Nephron (organoid): ENCODE measurements around the gene PFDN4.

Experiments used
- H3K27ac Mint-ChIP-seq, 3 experiments: 2 replicates each; pipeline ENCODE4 v1.8.0; 2020; ENCODE audit warnings: mixed read lengths in 3 of 3, mild to moderate bottlenecking in 2 of 3, moderate library complexity in 1 of 3
- H3K27me3 Mint-ChIP-seq: 2 replicates; pipeline ENCODE4 v1.8.0; 2021; ENCODE audit warnings: low read depth, mild to moderate bottlenecking, moderate library complexity, mixed read lengths
- H3K36me3 Mint-ChIP-seq: 2 replicates; pipeline ENCODE4 v1.8.0; 2020; ENCODE audit warnings: low read depth, mixed read lengths
- H3K4me1 Mint-ChIP-seq: 2 replicates; pipeline ENCODE4 v1.8.0; 2020; ENCODE audit warnings: mixed read lengths
- H3K4me3 Mint-ChIP-seq, 3 experiments: 2 replicates each; pipeline ENCODE4 v1.8.0; 2020; ENCODE audit warnings: mild to moderate bottlenecking in 3 of 3, mixed read lengths in 3 of 3, moderate library complexity in 2 of 3
- H3K9me3 Mint-ChIP-seq: 2 replicates; pipeline ENCODE4 v1.8.0; 2020; ENCODE audit warnings: mixed read lengths
- CTCF ChIP-seq, 3 experiments: fragments of 200-600 bp; sonication (generic); IDR thresholded peaks; one replicate each; pipeline ENCODE4 v1.5.0; 2021; ENCODE audit warnings: antibody characterized with exemption in 3 of 3; ENCODE audit not compliant: unreplicated experiment in 3 of 3

The PFDN4 gene

GRCh38 chr20:54201268-54201846, 6.5 kb upstream of the PFDN4 start:
- Mint-ChIP-seq H3K4me1 (no peaks in the 10 kb centered on the region), H3K36me3 (no peaks in the 10 kb centered on the region), H3K4me3 (no peak overlapping the region), H3K27ac (no peak overlapping the region), H3K9me3 (no peaks in the 10 kb centered on the region), H3K27me3 (no peaks in the 10 kb centered on the region)
- TF ChIP-seq CTCF (IDR thresholded peaks at IDR 0.05; ENCODE audit: unreplicated experiment in 3 of 3): no peak

GRCh38 chr20:54203281-54203680, 4.6 kb upstream of the PFDN4 start:
- Mint-ChIP-seq H3K4me3 (no peak overlapping the region), H3K27ac (no peak overlapping the region), H3K36me3 (no peaks in the 10 kb centered on the region), H3K9me3 (no peaks in the 10 kb centered on the region), H3K4me1 (no peaks in the 10 kb centered on the region), H3K27me3 (no peaks in the 10 kb centered on the region)
- TF ChIP-seq CTCF (IDR thresholded peaks at IDR 0.05; ENCODE audit: unreplicated experiment in 3 of 3): no peak

- Mint-ChIP-seq H3K27me3 (no peaks in the 10 kb centered on the region), H3K27ac (no peak overlapping the region), H3K4me3 (no peak overlapping the region), H3K9me3 (no peaks in the 10 kb centered on the region), H3K4me1 (peaks cover 6% of the 10 kb centered on the region), H3K36me3 (no peaks in the 10 kb centered on the region)
- no peak for TF ChIP-seq CTCF (IDR thresholded peaks at IDR 0.05; ENCODE audit: unreplicated experiment in 3 of 3)
Observed at GRCh38 chr20:54204063-54204462, 3.8 kb upstream of the PFDN4 start.

GRCh38 chr20:54204481-54204880, 3.4 kb upstream of the PFDN4 start:
- Mint-ChIP-seq H3K4me1 (peaks cover 10% of the 10 kb centered on the region), H3K36me3 (no peaks in the 10 kb centered on the region), H3K4me3 (peak overlapping the region in 1 of 3 experiments; percentile 40), H3K9me3 (no peaks in the 10 kb centered on the region), H3K27me3 (no peaks in the 10 kb centered on the region), H3K27ac (no peak overlapping the region)
- no peak for TF ChIP-seq CTCF (IDR thresholded peaks at IDR 0.05; ENCODE audit: unreplicated experiment in 3 of 3)

GRCh38 chr20:54205450-54205849, 2.4 kb upstream of the PFDN4 start:
- Mint-ChIP-seq H3K4me3 (peak overlapping the region; percentile 16 to 74 (median 59)), H3K27ac (peak overlapping the region; percentile 12 to 52 (median 51)), H3K36me3 (peaks cover 5% of the 10 kb centered on the region), H3K4me1 (peaks cover 19% of the 10 kb centered on the region), H3K27me3 (no peaks in the 10 kb centered on the region), H3K9me3 (no peaks in the 10 kb centered on the region)
- no peak for TF ChIP-seq CTCF (IDR thresholded peaks at IDR 0.05; ENCODE audit: unreplicated experiment in 3 of 3)

GRCh38 chr20:54207053-54207742, 689 bp upstream of the PFDN4 start:
- no peaks in the 10 kb centered on the region for H3K27me3 Mint-ChIP-seq
- peaks cover 17% of the 10 kb centered on the region for H3K36me3 Mint-ChIP-seq
- H3K27ac Mint-ChIP-seq: peak overlapping the region; percentile 100
- peaks cover 24% of the 10 kb centered on the region for H3K4me1 Mint-ChIP-seq
- no peak for TF ChIP-seq CTCF (IDR thresholded peaks at IDR 0.05; ENCODE audit: unreplicated experiment in 3 of 3)
- peak overlapping the region; percentile 98 to 99 (median 99) for H3K4me3 Mint-ChIP-seq
- H3K9me3 Mint-ChIP-seq: no peaks in the 10 kb centered on the region
